Uterus (tissue), 2 donors: Measurements from ENCODE around the gene PDYN.

Source experiments
- CTCF ChIP-seq, 4 experiments: fragments of 200-600 bp in 2 of 4; fragments of 450-650 bp in 2 of 4; sonication (generic) in 2 of 4; IDR thresholded peaks; one replicate each; pipeline ENCODE4 v1.5.1; 2016 to 2019; ENCODE audit warnings: antibody characterized with exemption in 4 of 4, mild to moderate bottlenecking in 2 of 4, moderate library complexity in 1 of 4
- POLR2A ChIP-seq, 2 donors: fragments of 450-650 bp; IDR thresholded peaks; one replicate each; pipeline ENCODE4 v1.6.1; 2016; ENCODE audit warnings: antibody characterized with exemption in 2 of 2, mild to moderate bottlenecking in 1 of 2, moderate library complexity in 1 of 2

- no peak for TF ChIP-seq CTCF (IDR thresholded peaks at IDR 0.05)
- TF ChIP-seq POLR2A (IDR thresholded peaks at IDR 0.05): no peak
Measured at GRCh38 chr20:1949347-1950100, 44.3 kb downstream of the PDYN start.
